Retina (tissue), 1 donor: ENCODE data around the gene SLC17A9.

ENCODE experiments used
- DNase-seq: peaks from one replicate; pipeline ENCODE4 v3.0.0-alpha.2; 2016

The SLC17A9 gene

GRCh38 chr20:62952373-62952967 is at the start of gene SLC17A9:
TSS of gene SLC17A9 (plus strand) at chr20:62952709. CDS start at chr20:62952831, 122 bp downstream.
- DNase-seq = no peak

GRCh38 chr20:62902926-62903615 is 49.4 kb upstream of the SLC17A9 start:
- DNase-seq = no peak

- DNase-seq = no peak
Observed at GRCh38 chr20:62905536-62906117, 46.9 kb upstream of the SLC17A9 start.

- DNase-seq = no peak
Observed at GRCh38 chr20:62906209-62906608, 46.3 kb upstream of the SLC17A9 start.

- DNase-seq = no peak
Observed at GRCh38 chr20:62906647-62907375, 45.7 kb upstream of the SLC17A9 start.

- no peak for DNase-seq
Observed at GRCh38 chr20:62907384-62908317, 44.9 kb upstream of the SLC17A9 start.

- no peak for DNase-seq
Observed at GRCh38 chr20:62908971-62909791, 43.3 kb upstream of the SLC17A9 start.

GRCh38 chr20:62910217-62910766 is 42.2 kb upstream of the SLC17A9 start:
- no peak for DNase-seq

GRCh38 chr20:62910777-62911497 is 41.6 kb upstream of the SLC17A9 start:
- DNase-seq = no peak

GRCh38 chr20:62911701-62912280 is 40.7 kb upstream of the SLC17A9 start:
- no peak for DNase-seq

GRCh38 chr20:62913043-62913630 is 39.4 kb upstream of the SLC17A9 start:
- no peak for DNase-seq

GRCh38 chr20:62914436-62914835 is 38.1 kb upstream of the SLC17A9 start:
- DNase-seq = no peak

GRCh38 chr20:62914970-62915457 is 37.5 kb upstream of the SLC17A9 start:
- DNase-seq = peak; percentile 84

- DNase-seq = no peak
Observed at GRCh38 chr20:62916703-62917476, 35.6 kb upstream of the SLC17A9 start.

- DNase-seq = no peak
Observed at GRCh38 chr20:62917720-62918119, 34.8 kb upstream of the SLC17A9 start.

- DNase-seq = no peak
Observed at GRCh38 chr20:62918147-62918546, 34.4 kb upstream of the SLC17A9 start.

GRCh38 chr20:62918831-62919230 is 33.7 kb upstream of the SLC17A9 start:
- DNase-seq = no peak

GRCh38 chr20:62920039-62920645 is 32.4 kb upstream of the SLC17A9 start:
- DNase-seq = no peak
